ENCODE measurements around the gene EYA4.

- TF ChIP-seq CTCF (conservative IDR thresholded peaks at IDR 0.05 in 1 of 2, IDR thresholded peaks at IDR 0.05 in 1 of 2; ENCODE audit: low read depth in 1 of 2, low read length in 2 of 2) (no peak), EZH2 (IDR thresholded peaks at IDR 0.05; ENCODE audit: low read length, missing control alignments) (no peak)
These were observed 227.4 kb downstream of the EYA4 start for GRCh38 chr6:133468591-133468990.
